ENCODE measurements around the gene NAT10.

The NAT10 gene

GRCh38 chr11:34105079-34105956 lies at the start of gene NAT10:
TSS of gene NAT10 (plus strand) at chr11:34105629. CDS start at chr11:34108226, 2,597 bp downstream.
- TF ChIP-seq GATA2 (IDR thresholded peaks at IDR 0.05; ENCODE audit: low read depth, low read length): no peak
- TF ChIP-seq GATA3 (IDR thresholded peaks at IDR 0.05; ENCODE audit: low read depth, low read length): no peak

GRCh38 chr11:34056672-34057071 lies 48.8 kb upstream of the NAT10 start:
- TF ChIP-seq GATA2 (IDR thresholded peaks at IDR 0.05; ENCODE audit: low read depth, low read length) (no peak), GATA3 (IDR thresholded peaks at IDR 0.05; ENCODE audit: low read depth, low read length) (no peak)

- TF ChIP-seq GATA3 (IDR thresholded peaks at IDR 0.05; ENCODE audit: low read depth, low read length): peak; percentile 33; the same call in 1 of the 2 replicates
- 0 out of 2 replicates have a peak, but pooled peaks have one; percentile 18 for TF ChIP-seq GATA2 (IDR thresholded peaks at IDR 0.05; ENCODE audit: low read depth, low read length)
Measured at GRCh38 chr11:34063061-34063795, 42.2 kb upstream of the NAT10 start.

- TF ChIP-seq GATA3 (IDR thresholded peaks at IDR 0.05; ENCODE audit: low read depth, low read length) (no peak), GATA2 (IDR thresholded peaks at IDR 0.05; ENCODE audit: low read depth, low read length) (no peak)
Measured at GRCh38 chr11:34064291-34064690, 41.1 kb upstream of the NAT10 start.

GRCh38 chr11:34065505-34066203 lies 39.8 kb upstream of the NAT10 start:
- no peak for TF ChIP-seq GATA3 (IDR thresholded peaks at IDR 0.05; ENCODE audit: low read depth, low read length)
- TF ChIP-seq GATA2 (IDR thresholded peaks at IDR 0.05; ENCODE audit: low read depth, low read length): no peak

DNA sequence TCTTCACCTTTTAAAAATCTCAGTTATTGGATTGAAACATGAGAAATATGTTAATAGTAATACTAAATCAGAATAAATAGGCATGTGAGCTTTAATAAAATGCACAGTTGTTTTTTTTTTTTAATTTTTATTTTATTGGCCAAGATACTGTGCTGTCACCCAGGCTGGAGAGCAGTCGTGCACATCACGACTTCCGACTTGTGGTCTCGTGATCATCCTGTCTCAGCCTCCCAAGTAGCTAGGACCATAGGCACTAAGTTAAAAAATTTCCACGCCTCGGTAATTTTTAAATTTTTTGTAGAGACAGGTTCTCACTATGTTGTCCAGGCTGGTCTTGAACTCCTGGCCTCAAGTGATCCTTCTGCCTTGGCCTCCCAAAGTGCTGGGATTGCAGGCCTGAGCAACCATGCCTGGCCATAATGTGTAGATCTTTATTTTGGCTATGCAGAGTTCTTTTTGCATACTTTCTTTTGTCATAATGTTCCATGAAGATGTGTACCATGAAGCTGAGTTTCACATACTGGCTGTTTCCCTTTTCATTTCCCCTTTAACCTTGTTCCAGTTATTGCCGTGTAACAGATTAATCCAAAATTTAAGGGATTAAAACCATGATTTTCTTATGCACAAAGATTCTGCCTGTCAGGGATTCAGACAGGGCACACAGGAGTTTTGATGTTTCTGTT lies 37.9 kb upstream of the NAT10 start:
- TF ChIP-seq GATA3 (IDR thresholded peaks at IDR 0.05; ENCODE audit: low read depth, low read length) (no peak), GATA2 (IDR thresholded peaks at IDR 0.05; ENCODE audit: low read depth, low read length) (no peak)

- TF ChIP-seq GATA3 (IDR thresholded peaks at IDR 0.05; ENCODE audit: low read depth, low read length) (no peak), GATA2 (IDR thresholded peaks at IDR 0.05; ENCODE audit: low read depth, low read length) (no peak)
Measured at GRCh38 chr11:34068111-34068510, 37.3 kb upstream of the NAT10 start.

GRCh38 chr11:34072041-34072440 lies 33.4 kb upstream of the NAT10 start:
- TF ChIP-seq GATA3 (IDR thresholded peaks at IDR 0.05; ENCODE audit: low read depth, low read length) (no peak), GATA2 (IDR thresholded peaks at IDR 0.05; ENCODE audit: low read depth, low read length) (no peak)

- TF ChIP-seq GATA2 (IDR thresholded peaks at IDR 0.05; ENCODE audit: low read depth, low read length) (no peak), GATA3 (IDR thresholded peaks at IDR 0.05; ENCODE audit: low read depth, low read length) (no peak)
Measured at GRCh38 chr11:34072832-34073231, 32.6 kb upstream of the NAT10 start.

- TF ChIP-seq GATA3 (IDR thresholded peaks at IDR 0.05; ENCODE audit: low read depth, low read length) (no peak), GATA2 (IDR thresholded peaks at IDR 0.05; ENCODE audit: low read depth, low read length) (no peak)
Measured at GRCh38 chr11:34074391-34074790, 31.0 kb upstream of the NAT10 start.

GRCh38 chr11:34075178-34075820 lies 30.1 kb upstream of the NAT10 start:
- TF ChIP-seq GATA3 (IDR thresholded peaks at IDR 0.05; ENCODE audit: low read depth, low read length) (no peak), GATA2 (IDR thresholded peaks at IDR 0.05; ENCODE audit: low read depth, low read length) (no peak)

DNA sequence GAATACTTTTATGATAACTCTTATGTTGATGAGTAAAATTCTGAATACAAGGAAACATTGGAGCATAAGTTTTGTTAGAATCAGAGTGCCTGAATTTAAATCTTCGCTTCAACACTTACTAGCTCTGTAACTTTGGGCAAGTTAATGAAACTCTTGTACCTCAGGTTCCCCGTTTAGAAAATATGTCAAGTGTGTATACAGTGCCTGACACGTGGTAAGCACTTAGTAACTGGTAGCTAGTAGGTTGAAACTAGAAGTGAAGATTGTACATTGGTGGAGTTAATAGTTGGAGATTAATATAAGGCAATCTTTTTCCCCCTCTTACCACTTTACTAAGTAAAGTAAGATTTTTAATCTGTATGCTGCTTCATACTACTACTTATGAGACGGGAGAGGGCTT lies 24.8 kb upstream of the NAT10 start:
- TF ChIP-seq GATA3 (IDR thresholded peaks at IDR 0.05; ENCODE audit: low read depth, low read length) (no peak), GATA2 (IDR thresholded peaks at IDR 0.05; ENCODE audit: low read depth, low read length) (no peak)

DNA sequence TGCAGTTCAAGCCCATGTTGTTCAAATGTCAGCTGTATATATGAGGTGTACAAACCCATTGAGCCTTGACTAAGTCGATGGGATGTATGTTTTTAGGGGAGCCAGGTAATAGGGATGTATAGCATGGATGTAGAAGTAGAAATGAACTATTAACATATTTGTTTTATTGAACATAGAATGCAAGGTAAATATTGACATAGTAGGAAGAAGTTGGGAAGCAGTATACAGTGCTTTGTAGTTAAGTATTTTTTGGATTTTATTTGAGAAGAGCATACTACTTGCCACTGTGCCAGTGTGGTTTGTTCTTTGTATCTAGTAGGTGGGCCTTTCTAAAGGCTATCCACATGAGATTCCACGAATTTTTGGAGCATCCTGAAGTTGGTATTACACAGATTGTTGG lies 20.8 kb upstream of the NAT10 start:
- TF ChIP-seq GATA2 (IDR thresholded peaks at IDR 0.05; ENCODE audit: low read depth, low read length) (no peak), GATA3 (IDR thresholded peaks at IDR 0.05; ENCODE audit: low read depth, low read length) (no peak)
